ENCODE data around the gene NTN1.

DNA sequence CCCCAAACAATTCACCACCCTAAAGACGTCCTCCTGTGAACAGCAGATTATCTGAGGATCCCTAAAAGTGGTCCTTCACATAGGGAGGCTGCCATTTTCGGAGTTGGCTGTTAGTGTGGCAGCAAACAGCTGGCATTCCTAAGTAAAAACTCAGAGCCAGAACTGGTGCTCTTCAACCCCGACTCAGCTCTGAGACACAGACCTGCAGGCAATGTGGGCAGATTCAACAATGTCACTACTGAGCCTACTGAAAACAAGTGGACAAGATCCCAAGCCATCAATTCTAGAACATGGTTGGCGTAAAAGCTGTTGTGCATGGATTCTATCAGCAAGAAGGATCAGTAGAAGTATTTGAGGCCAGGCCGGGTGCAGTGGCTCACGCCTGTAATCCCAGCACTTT lies 247.2 kb downstream of the NTN1 start:
- TF ChIP-seq, protein P1, sequence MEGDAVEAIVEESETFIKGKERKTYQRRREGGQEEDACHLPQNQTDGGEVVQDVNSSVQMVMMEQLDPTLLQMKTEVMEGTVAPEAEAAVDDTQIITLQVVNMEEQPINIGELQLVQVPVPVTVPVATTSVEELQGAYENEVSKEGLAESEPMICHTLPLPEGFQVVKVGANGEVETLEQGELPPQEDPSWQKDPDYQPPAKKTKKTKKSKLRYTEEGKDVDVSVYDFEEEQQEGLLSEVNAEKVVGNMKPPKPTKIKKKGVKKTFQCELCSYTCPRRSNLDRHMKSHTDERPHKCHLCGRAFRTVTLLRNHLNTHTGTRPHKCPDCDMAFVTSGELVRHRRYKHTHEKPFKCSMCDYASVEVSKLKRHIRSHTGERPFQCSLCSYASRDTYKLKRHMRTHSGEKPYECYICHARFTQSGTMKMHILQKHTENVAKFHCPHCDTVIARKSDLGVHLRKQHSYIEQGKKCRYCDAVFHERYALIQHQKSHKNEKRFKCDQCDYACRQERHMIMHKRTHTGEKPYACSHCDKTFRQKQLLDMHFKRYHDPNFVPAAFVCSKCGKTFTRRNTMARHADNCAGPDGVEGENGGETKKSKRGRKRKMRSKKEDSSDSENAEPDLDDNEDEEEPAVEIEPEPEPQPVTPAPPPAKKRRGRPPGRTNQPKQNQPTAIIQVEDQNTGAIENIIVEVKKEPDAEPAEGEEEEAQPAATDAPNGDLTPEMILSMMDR (IDR thresholded peaks at IDR 0.05), result no peak
- TF ChIP-seq POLR2A (IDR thresholded peaks at IDR 0.05), result no peak
